Mucosa of descending colon (tissue), 3 donors: Measurements from ENCODE around the gene LMAN2L. TPM values are rescaled to one million over a fixed set of nuclear protein-coding genes. Genes with fewer than 3 reads are reported as not detected.

Source experiments
- ATAC-seq: fragments of 200-7000 bp; cut with Tn5 transposase; one replicate; pipeline ENCODE4 v1.9.1; 2020; ENCODE audit warnings: mild to moderate bottlenecking, moderate library complexity
- DNase-seq, 3 donors: peaks; one replicate each; pipeline ENCODE4 v3.0.0-alpha.2; 2020
- H3K36me3 ChIP-seq: fragments of 200-600 bp; one replicate; pipeline ENCODE4 v1.8.0; 2021; ENCODE audit warnings: low read depth, mild to moderate bottlenecking
- H3K4me1 ChIP-seq: fragments of 200-600 bp; one replicate; pipeline ENCODE4 v1.8.0; 2021; ENCODE audit warnings: low read depth, mild to moderate bottlenecking
- H3K4me3 ChIP-seq: fragments of 200-600 bp; one replicate; pipeline ENCODE4 v1.8.0; 2021; ENCODE audit warnings: mild to moderate bottlenecking
- H3K9me3 ChIP-seq: fragments of 200-600 bp; one replicate; pipeline ENCODE4 v1.8.0; 2021; ENCODE audit warnings: mild to moderate bottlenecking
- CTCF ChIP-seq: fragments of 200-600 bp; IDR thresholded peaks from one replicate; pipeline ENCODE4 v1.8.0; 2022; ENCODE audit warnings: antibody characterized with exemption, mild to moderate bottlenecking
- intact Hi-C, 2 donors: fragments of 100-400 bp; cut with DNase I in 1 of 2; cut with micrococcal nuclease in 1 of 2; formaldehyde crosslinking; loops; one replicate each; pipeline versions ENCODE4 v1.11.0 to v1.11.1; 2022; cut with DNase I, micrococcal nuclease
- total RNA-seq, 3 donors: library from RNA; stranded (reverse); fragmentation: NEBNext Ultra II Directional in 2 of 3; extraction: Animal tissue kit (Norgen Biotek cat#: 25700) in 2 of 3; gene quantifications; one replicate each; pipeline versions ENCODE4 v1.2.1 to v1.2.4, GENCODE V29; 2021 to 2023
- donor health status: DM: no; HTN: no; CAD: no; lungs with moderate emphysema.
- donor health status: DM: no; HTN: no; CAD: no.
- donor health status: DM: no; HTN: yes; CAD: no.

The LMAN2L gene
- total RNA-seq, 3 donors from 2014 or later, result 11.2 to 21.0 (median 14.2) TPM

GRCh38 chr2:96701636-96702035 is 38.2 kb downstream of the LMAN2L start:
- DNase-seq (no peak), ATAC-seq (no peak)
- TF ChIP-seq CTCF, result no peak
- Histone ChIP-seq H3K36me3 (no peaks in the 10 kb centered on the region), H3K9me3 (no peaks in the 10 kb centered on the region), H3K4me1 (no peaks in the 10 kb centered on the region), H3K4me3 (no peak overlapping the region)
- intact Hi-C loops, result no loop called here

GRCh38 chr2:96700086-96700485 is 39.8 kb downstream of the LMAN2L start:
- intact Hi-C loops, result no loop called here
- no peak for ATAC-seq
- TF ChIP-seq CTCF, result no peak
- Histone ChIP-seq H3K4me1 (no peaks in the 10 kb centered on the region), H3K4me3 (no peak overlapping the region), H3K9me3 (no peaks in the 10 kb centered on the region), H3K36me3 (no peaks in the 10 kb centered on the region)
- no peak for DNase-seq

GRCh38 chr2:96699621-96700020 is 40.2 kb downstream of the LMAN2L start:
- Histone ChIP-seq H3K4me3 (no peak overlapping the region), H3K4me1 (no peaks in the 10 kb centered on the region), H3K9me3 (no peaks in the 10 kb centered on the region), H3K36me3 (no peaks in the 10 kb centered on the region)
- no peak for TF ChIP-seq CTCF
- intact Hi-C loops, result no loop called here
- ATAC-seq, result no peak
- no peak for DNase-seq

- no peak overlapping the region for H3K4me3 ChIP-seq
- DNase-seq (no peak), ATAC-seq (no peak)
- TF ChIP-seq CTCF, result no peak
- H3K9me3 ChIP-seq, result no peaks in the 10 kb centered on the region
- no peaks in the 10 kb centered on the region for H3K36me3 ChIP-seq
- H3K4me1 ChIP-seq, result no peaks in the 10 kb centered on the region
- intact Hi-C loops, result no loop called here
Measured at GRCh38 chr2:96699021-96699420, 40.8 kb downstream of the LMAN2L start.

GRCh38 chr2:96698221-96698861 is 41.5 kb downstream of the LMAN2L start:
- intact Hi-C loops, result no loop called here
- Histone ChIP-seq H3K36me3 (no peaks in the 10 kb centered on the region), H3K9me3 (no peaks in the 10 kb centered on the region), H3K4me3 (no peak overlapping the region), H3K4me1 (no peaks in the 10 kb centered on the region)
- DNase-seq (no peak), ATAC-seq (no peak)
- no peak for TF ChIP-seq CTCF

GRCh38 chr2:96697476-96697875 is 42.4 kb downstream of the LMAN2L start:
- Histone ChIP-seq H3K4me1 (no peaks in the 10 kb centered on the region), H3K9me3 (no peaks in the 10 kb centered on the region), H3K4me3 (no peak overlapping the region), H3K36me3 (no peaks in the 10 kb centered on the region)
- ATAC-seq (no peak), DNase-seq (no peak)
- TF ChIP-seq CTCF, result no peak
- intact Hi-C loops, result no loop called here
